ENCODE measurements around the gene HAND1. TPM values are rescaled to one million over a fixed set of nuclear protein-coding genes. Genes with fewer than 3 reads are reported as not detected.

Gene HAND1
- total and polyA plus RNA-seq, 2 experiments from 2014 or later: not detected

- H2AFZ ChIP-seq: no peak overlapping the region
- H3K36me3 ChIP-seq (ENCODE audit: insufficient read depth): no peaks in the 10 kb centered on the region
- no peaks in the 10 kb centered on the region for H3F3A ChIP-seq (replicated peaks; ENCODE audit: low read depth)
- H3K4me3 Mint-ChIP-seq: no peak overlapping the region
- TF ChIP-seq EZH2 (IDR thresholded peaks at IDR 0.05; ENCODE audit: low read depth, unreplicated experiment): no peak
- no peak overlapping the region for H3K4me3 ChIP-seq
- H3K36me3 Mint-ChIP-seq (ENCODE audit: low read depth): peaks cover 1% of the 10 kb centered on the region; the same call in 2 of the 3 replicates
- no peak for DNase-seq (ENCODE audit: low spot score)
- no peak overlapping the region for H3K27ac Mint-ChIP-seq
- no peak overlapping the region for H3K4me2 ChIP-seq
- no peaks in the 10 kb centered on the region; the same call in 1 of the 2 replicates for H4K20me1 ChIP-seq (replicated peaks; ENCODE audit: insufficient read depth)
- H3K9me3 Mint-ChIP-seq: peaks cover 2% of the 10 kb centered on the region; the same call in 1 of the 3 replicates
- no peak for ATAC-seq
- H3K9me2 ChIP-seq (ENCODE audit: insufficient read depth): no peaks in the 10 kb centered on the region
- no peaks in the 10 kb centered on the region for H3K4me1 ChIP-seq (ENCODE audit: insufficient read depth)
- no peaks in the 10 kb centered on the region for H3K4me1 Mint-ChIP-seq
- no peaks in the 10 kb centered on the region for H3K27me3 ChIP-seq (ENCODE audit: insufficient read depth)
- H3K79me2 ChIP-seq (replicated peaks; ENCODE audit: insufficient read depth): no peaks in the 10 kb centered on the region
- H3K27me3 Mint-ChIP-seq (ENCODE audit: insufficient read depth, low read depth, poor library complexity): peaks cover 2% of the 10 kb centered on the region
- H3K27ac ChIP-seq (ENCODE audit: low read depth): no peak overlapping the region
Measured at GRCh38 chr5:154429341-154429740, 48.7 kb downstream of the HAND1 start.

GRCh38 chr5:154428208-154428607 is 49.8 kb downstream of the HAND1 start:
- Histone ChIP-seq H3K4me1 (ENCODE audit: insufficient read depth) (no peaks in the 10 kb centered on the region), H2AFZ (no peak overlapping the region), H3F3A (replicated peaks; ENCODE audit: low read depth) (no peaks in the 10 kb centered on the region), H4K20me1 (replicated peaks; ENCODE audit: insufficient read depth) (no peaks in the 10 kb centered on the region; the same call in 1 of the 2 replicates), H3K4me3 (no peak overlapping the region), H3K36me3 (ENCODE audit: insufficient read depth) (no peaks in the 10 kb centered on the region), H3K27me3 (ENCODE audit: insufficient read depth) (no peaks in the 10 kb centered on the region), H3K79me2 (replicated peaks; ENCODE audit: insufficient read depth) (no peaks in the 10 kb centered on the region), H3K9me2 (ENCODE audit: insufficient read depth) (no peaks in the 10 kb centered on the region), H3K27ac (ENCODE audit: low read depth) (no peak overlapping the region), H3K4me2 (no peak overlapping the region)
- H3K4me1 Mint-ChIP-seq: no peaks in the 10 kb centered on the region
- peaks cover 2% of the 10 kb centered on the region for H3K27me3 Mint-ChIP-seq (ENCODE audit: insufficient read depth, low read depth, poor library complexity)
- H3K9me3 Mint-ChIP-seq: peaks cover 5% of the 10 kb centered on the region; the same call in 2 of the 3 replicates
- DNase-seq (ENCODE audit: low spot score) (no peak), ATAC-seq (no peak)
- H3K36me3 Mint-ChIP-seq (ENCODE audit: low read depth): 0 out of 3 replicates have a peak, but pooled peaks cover 3% of the 10 kb centered on the region
- H3K4me3 Mint-ChIP-seq: no peak overlapping the region
- H3K27ac Mint-ChIP-seq: no peak overlapping the region
- TF ChIP-seq ZNF114 (CRISPR knock-in tag; IDR thresholded peaks at IDR 0.05): no peak
- no peak for TF ChIP-seq JUNB (IDR thresholded peaks at IDR 0.05; ENCODE audit: unreplicated experiment)
- TF ChIP-seq ZNF462 (CRISPR knock-in tag; IDR thresholded peaks at IDR 0.05): no peak
- no peak for TF ChIP-seq POLR2AphosphoS5 (IDR thresholded peaks at IDR 0.05; ENCODE audit: low read depth)

Other genes with a start within 250 kb of the HAND1 start
- 11.5 and 21.4 TPM in 2 replicates for gene SAP30L, start 32.2 kb downstream of the HAND1 start, total RNA-seq (2014; rRNA removed; shearing (Covaris generic))
- 29.3 and 36.8 TPM in 2 replicates for gene SAP30L, start 32.2 kb downstream of the HAND1 start, polyA plus RNA-seq (2016; fragmentation: Nextera tagmentation; extraction: Ambion mirVana)